ENCODE data around the gene VSTM4.

VSTM4 gene

GRCh38 chr10:49133706-49134248, 18.5 kb upstream of the VSTM4 start, which contains the start of gene FAM170B:
Gene FAM170B, minus strand, starts transcription at chr10:49134021. Its CDS starts 103 bp downstream, at chr10:49133918.
- DNase-seq (ENCODE audit: low read depth) = no peak
- TF ChIP-seq MAX (IDR thresholded peaks at IDR 0.05; ENCODE audit: low read depth, low read length) (no peak), POLR2A (IDR thresholded peaks at IDR 0.05; ENCODE audit: extremely low read depth, insufficient read length) (no peak), CTCF (IDR thresholded peaks at IDR 0.05; ENCODE audit: low read depth, low read length) (no peak), MYC (IDR thresholded peaks at IDR 0.05; ENCODE audit: low read depth, low read length) (no peak)
- no peak within 1 kb of the TSS for H3K4me3 ChIP-seq (ENCODE audit: low read depth, low read length)

- DNase-seq (ENCODE audit: low read depth) = no peak
- no peak overlapping the region for H3K4me3 ChIP-seq (ENCODE audit: low read depth, low read length)
- TF ChIP-seq POLR2A (IDR thresholded peaks at IDR 0.05; ENCODE audit: extremely low read depth, insufficient read length) = no peak
Measured at GRCh38 chr10:49132362-49132737, 17.0 kb upstream of the VSTM4 start.

- DNase-seq (ENCODE audit: low read depth) = no peak
- no peak for TF ChIP-seq MAX (IDR thresholded peaks at IDR 0.05; ENCODE audit: low read depth, low read length)
- TF ChIP-seq CTCF (IDR thresholded peaks at IDR 0.05; ENCODE audit: low read depth, low read length) = no peak
- TF ChIP-seq MYC (IDR thresholded peaks at IDR 0.05; ENCODE audit: low read depth, low read length) = no peak
- no peak for TF ChIP-seq POLR2A (IDR thresholded peaks at IDR 0.05; ENCODE audit: extremely low read depth, insufficient read length)
- no peak overlapping the region for H3K4me3 ChIP-seq (ENCODE audit: low read depth, low read length)
Measured at GRCh38 chr10:49131507-49132361, 16.4 kb upstream of the VSTM4 start.

GRCh38 chr10:49129376-49129775, 14.1 kb upstream of the VSTM4 start:
- DNase-seq (ENCODE audit: low read depth) = no peak
- TF ChIP-seq MAX (IDR thresholded peaks at IDR 0.05; ENCODE audit: low read depth, low read length) (no peak), CTCF (IDR thresholded peaks at IDR 0.05; ENCODE audit: low read depth, low read length) (no peak), MYC (IDR thresholded peaks at IDR 0.05; ENCODE audit: low read depth, low read length) (no peak), POLR2A (IDR thresholded peaks at IDR 0.05; ENCODE audit: extremely low read depth, insufficient read length) (no peak)

GRCh38 chr10:49128854-49129253, 13.5 kb upstream of the VSTM4 start:
- no peak for DNase-seq (ENCODE audit: low read depth)
- TF ChIP-seq POLR2A (IDR thresholded peaks at IDR 0.05; ENCODE audit: extremely low read depth, insufficient read length) = no peak
- no peak for TF ChIP-seq MAX (IDR thresholded peaks at IDR 0.05; ENCODE audit: low read depth, low read length)
- no peak for TF ChIP-seq CTCF (IDR thresholded peaks at IDR 0.05; ENCODE audit: low read depth, low read length)
- TF ChIP-seq MYC (IDR thresholded peaks at IDR 0.05; ENCODE audit: low read depth, low read length) = no peak
- no peak overlapping the region for H3K4me3 ChIP-seq (ENCODE audit: low read depth, low read length)

More at GRCh38 chr10:49129376-49129775, 14.1 kb upstream of the VSTM4 start:
- no peak overlapping the region for H3K4me3 ChIP-seq (ENCODE audit: low read depth, low read length)

Data from NB4 (cell line).